BJ (cell line): ENCODE data around the gene GPR137C. TPM values are rescaled to one million over a fixed set of nuclear protein-coding genes. Genes with fewer than 3 reads are reported as not detected.

ENCODE experiments used
- CTCF ChIA-PET: fragments of 350-600 bp; formaldehyde crosslinking; extraction: SDS; loops from one replicate; lab custom pipeline; 2021; ENCODE audit warnings: antibody characterized with exemption, inconsistent platforms; lab: Yijun Ruan, JAX
- POLR2A ChIA-PET: fragments of 300-600 bp; sonication (Branson Sonifier 250); formaldehyde crosslinking; extraction: SDS; loops from one replicate; lab custom pipeline; 2021; ENCODE audit warnings: antibody characterized with exemption; lab: Charles Lee
- DNase-seq: peaks from one replicate; pipeline ENCODE4 v3.0.0-alpha.2; 2011; ENCODE audit warnings: low read depth
- H3K27me3 ChIP-seq: 2 replicates; pipeline ENCODE4 v1.6.0; 2011; ENCODE audit warnings: low read length; ENCODE audit not compliant: control insufficient read depth, insufficient read depth
- H3K36me3 ChIP-seq: 2 replicates; pipeline ENCODE4 v1.5.1; 2011; ENCODE audit warnings: low read length; ENCODE audit not compliant: control insufficient read depth, insufficient read depth
- H3K4me3 ChIP-seq: 2 replicates; pipeline ENCODE4 v1.5.1; 2011; ENCODE audit warnings: low read depth, mild to moderate bottlenecking, control low read depth, low read length
- CTCF ChIP-seq: IDR thresholded peaks from 2 replicates; pipeline ENCODE4 v1.5.1; 2011; ENCODE audit warnings: low read depth, mild to moderate bottlenecking, control low read depth, inconsistent platforms, low read length, moderate library complexity; ENCODE audit not compliant: insufficient read depth
- polyA plus RNA-seq: library from polyadenylated mRNA; depleted of rRNA; stranded (reverse); fragments of >200 nt; gene quantifications from 2 replicates; pipeline ENCODE4 v1.2.3, GENCODE V29; 2011

The GPR137C gene
- polyA plus RNA-seq, 1 experiment, result 0.18 TPM

GRCh38 chr14:52640137-52640536, 87.5 kb downstream of the GPR137C start:
- CTCF ChIA-PET, result no interaction called here
- TF ChIP-seq CTCF, result no peak
- POLR2A ChIA-PET, result no interaction called here

GRCh38 chr14:52641745-52642144, 89.1 kb downstream of the GPR137C start:
- no peak for DNase-seq
- CTCF ChIA-PET, result interaction anchor here (0.9 kb wide), 1 partner anchor 15 kb away, joined by 3 read pairs; no protein-coding TSS in a partner anchor
- Histone ChIP-seq H3K36me3 (peaks cover 2% of the 10 kb centered on the region; the same call in 1 of the 2 replicates), H3K27me3 (no peaks in the 10 kb centered on the region), H3K4me3 (no peak overlapping the region)
- no peak for TF ChIP-seq CTCF
- POLR2A ChIA-PET, result no interaction called here

More at GRCh38 chr14:52640137-52640536, 87.5 kb downstream of the GPR137C start:
- no peak overlapping the region for H3K4me3 ChIP-seq
- H3K36me3 ChIP-seq, result no peaks in the 10 kb centered on the region
- no peak for DNase-seq
- no peaks in the 10 kb centered on the region for H3K27me3 ChIP-seq

GRCh38 chr14:52649511-52649910, 96.9 kb downstream of the GPR137C start:
- no peak for DNase-seq
- H3K27me3 ChIP-seq, result no peaks in the 10 kb centered on the region
- no peak overlapping the region for H3K4me3 ChIP-seq
- ChIA-PET CTCF (no interaction called here), POLR2A (no interaction called here)
- TF ChIP-seq CTCF, result no peak
- H3K36me3 ChIP-seq, result peaks cover 3% of the 10 kb centered on the region

GRCh38 chr14:52650774-52651173, 98.1 kb downstream of the GPR137C start:
- DNase-seq, result no peak
- ChIA-PET CTCF (no interaction called here), POLR2A (interaction anchor here (0.6 kb wide), 1 partner anchor 23 kb away, joined by 5 read pairs; no protein-coding TSS in a partner anchor)
- Histone ChIP-seq H3K36me3 (peaks cover 1% of the 10 kb centered on the region), H3K27me3 (no peaks in the 10 kb centered on the region), H3K4me3 (no peak overlapping the region)
- no peak for TF ChIP-seq CTCF

GRCh38 chr14:52656905-52657304, 104.3 kb downstream of the GPR137C start:
- H3K27me3 ChIP-seq, result no peaks in the 10 kb centered on the region
- POLR2A ChIA-PET, result no interaction called here
- CTCF ChIA-PET, result interaction anchor here (0.7 to 0.9 kb wide), 2 partner anchors 15 to 17 kb away, joined by 3 read pairs; no protein-coding TSS in a partner anchor
- no peak overlapping the region for H3K4me3 ChIP-seq
- DNase-seq, result no peak
- no peak for TF ChIP-seq CTCF
- peaks cover 3% of the 10 kb centered on the region for H3K36me3 ChIP-seq
